ENCODE measurements around the gene BIRC6. TPM values are rescaled to one million over a fixed set of nuclear protein-coding genes. Genes with fewer than 3 reads are reported as not detected.

BIRC6 gene
- total RNA-seq, 1 experiment from 2014 or later, result 79.0 TPM

- no peak for DNase-seq
- Histone ChIP-seq H3K36me3 (ENCODE audit: low read depth) (peaks cover 24% of the 10 kb centered on the region), H3K4me3 (no peak overlapping the region), H3K27ac (no peak overlapping the region), H3K79me2 (ENCODE audit: low read depth) (peaks cover 5% of the 10 kb centered on the region; the same call in 1 of the 2 replicates), H3F3A (ENCODE audit: insufficient read depth, low read depth) (peaks cover 13% of the 10 kb centered on the region), H3K4me2 (no peak overlapping the region), H3K4me1 (replicated peaks; ENCODE audit: insufficient read depth) (no peaks in the 10 kb centered on the region), H3K9me2 (ENCODE audit: insufficient read depth) (no peaks in the 10 kb centered on the region), H3K9me3 (ENCODE audit: insufficient read depth, low read depth) (no peaks in the 10 kb centered on the region), H3K27me3 (ENCODE audit: insufficient read depth, low read depth) (no peaks in the 10 kb centered on the region), H2AFZ (no peak overlapping the region), H4K20me1 (ENCODE audit: insufficient read depth) (peaks cover 11% of the 10 kb centered on the region)
- BruUV-seq (replicated peaks), result no TSS peak
- ChIA-PET POLR2A (ENCODE audit: unreplicated experiment) (no interaction called here), CTCF (no interaction called here)
- intact Hi-C loops (cut with micrococcal nuclease; ENCODE audit: unreplicated experiment), result no loop called here
- TF ChIP-seq EZH2 (IDR thresholded peaks at IDR 0.05; ENCODE audit: low read depth) (no peak), CTCF (conservative IDR thresholded peaks at IDR 0.05) (no peak)
These were observed 106.3 kb downstream of the BIRC6 start for GRCh38 chr2:32463110-32463509.

- Histone ChIP-seq H3K9me2 (ENCODE audit: insufficient read depth) (no peaks in the 10 kb centered on the region), H3K9me3 (ENCODE audit: insufficient read depth, low read depth) (no peaks in the 10 kb centered on the region), H3K4me2 (no peak overlapping the region), H3K27me3 (ENCODE audit: insufficient read depth, low read depth) (no peaks in the 10 kb centered on the region), H3K36me3 (ENCODE audit: low read depth) (peaks cover 31% of the 10 kb centered on the region), H3K4me3 (no peak overlapping the region), H3K79me2 (ENCODE audit: low read depth) (peaks cover 5% of the 10 kb centered on the region; the same call in 1 of the 2 replicates), H4K20me1 (ENCODE audit: insufficient read depth) (no peaks in the 10 kb centered on the region; the same call in 1 of the 2 replicates), H3F3A (ENCODE audit: insufficient read depth, low read depth) (peaks cover 9% of the 10 kb centered on the region), H3K4me1 (replicated peaks; ENCODE audit: insufficient read depth) (no peaks in the 10 kb centered on the region), H3K27ac (no peak overlapping the region), H2AFZ (no peak overlapping the region)
- TF ChIP-seq CTCF (conservative IDR thresholded peaks at IDR 0.05) (no peak), EZH2 (IDR thresholded peaks at IDR 0.05; ENCODE audit: low read depth) (no peak)
- BruUV-seq (replicated peaks), result no TSS peak
- no peak for DNase-seq
- intact Hi-C loops (cut with micrococcal nuclease; ENCODE audit: unreplicated experiment), result no loop called here
- ChIA-PET CTCF (no interaction called here), POLR2A (ENCODE audit: unreplicated experiment) (no interaction called here)
These were observed 107.6 kb downstream of the BIRC6 start for GRCh38 chr2:32464431-32464830.

- H3K79me2 ChIP-seq (ENCODE audit: low read depth), result no peaks in the 10 kb centered on the region
- CTCF ChIA-PET, result no interaction called here
- no peaks in the 10 kb centered on the region; the same call in none of the 2 replicates for H4K20me1 ChIP-seq (ENCODE audit: insufficient read depth)
- H2AFZ ChIP-seq, result no peak overlapping the region
- no TSS peak for BruUV-seq (replicated peaks)
- H3K9me2 ChIP-seq (ENCODE audit: insufficient read depth), result no peaks in the 10 kb centered on the region
- H3K27ac ChIP-seq, result no peak overlapping the region
- no peaks in the 10 kb centered on the region for H3K9me3 ChIP-seq (ENCODE audit: insufficient read depth, low read depth)
- no peak overlapping the region for H3K4me3 ChIP-seq
- TF ChIP-seq EZH2 (IDR thresholded peaks at IDR 0.05; ENCODE audit: low read depth), result no peak
- TF ChIP-seq CTCF (conservative IDR thresholded peaks at IDR 0.05), result no peak
- POLR2A ChIA-PET (ENCODE audit: unreplicated experiment), result no interaction called here
- H3K4me2 ChIP-seq, result no peak overlapping the region
- H3K27me3 ChIP-seq (ENCODE audit: insufficient read depth, low read depth), result no peaks in the 10 kb centered on the region
- intact Hi-C loops (cut with micrococcal nuclease; ENCODE audit: unreplicated experiment), result no loop called here
- no peaks in the 10 kb centered on the region for H3K4me1 ChIP-seq (replicated peaks; ENCODE audit: insufficient read depth)
- H3F3A ChIP-seq (ENCODE audit: insufficient read depth, low read depth), result peaks cover 28% of the 10 kb centered on the region
- no peak for DNase-seq
- peaks cover 45% of the 10 kb centered on the region for H3K36me3 ChIP-seq (ENCODE audit: low read depth)
These were observed 115.8 kb downstream of the BIRC6 start for GRCh38 chr2:32472605-32473004.

Data from PC-9 (cell line).